HL-60/S4 (cell line): ENCODE results near the gene KIF5C.

Experiments used
- in situ Hi-C: fragments of 300-500 bp; cut with MboI; formaldehyde crosslinking; loops from 2 replicates; pipeline ENCODE4 v1.14.3; 2022; ENCODE audit warnings: low sequenced_read_pairs

KIF5C gene

DNA sequence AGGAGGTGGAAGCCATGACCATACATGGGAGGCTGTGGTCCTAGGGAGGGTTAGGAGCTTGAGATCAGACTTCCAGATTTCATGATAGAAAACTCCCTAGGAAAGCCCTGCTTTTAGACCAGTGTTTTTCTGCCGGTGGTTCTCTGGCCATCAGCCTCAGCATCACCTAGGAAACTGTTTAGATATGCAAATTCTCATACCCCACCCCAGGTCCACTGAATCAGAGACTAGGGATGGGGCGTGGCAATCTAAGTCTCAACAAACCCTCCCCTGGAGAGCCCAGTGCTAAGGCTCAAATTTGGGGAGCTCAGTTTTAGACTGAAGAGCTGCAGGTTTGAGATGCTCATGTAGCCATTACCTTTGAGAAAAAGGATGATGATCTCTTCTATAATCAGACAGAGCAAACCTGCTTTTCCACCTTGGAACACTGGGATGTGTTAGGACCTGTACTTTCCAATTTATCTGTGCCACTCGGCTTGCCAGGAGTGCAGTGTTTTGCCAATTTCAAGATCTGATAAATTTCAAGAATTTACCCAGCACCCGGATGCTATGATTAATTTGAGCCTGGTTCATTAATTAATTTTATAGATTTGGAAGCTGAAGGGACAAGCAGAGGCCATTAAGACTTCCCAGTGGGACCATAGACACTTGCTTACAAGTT lies 132.0 kb downstream of the KIF5C start:
- in situ Hi-C loops, result no loop called here

DNA sequence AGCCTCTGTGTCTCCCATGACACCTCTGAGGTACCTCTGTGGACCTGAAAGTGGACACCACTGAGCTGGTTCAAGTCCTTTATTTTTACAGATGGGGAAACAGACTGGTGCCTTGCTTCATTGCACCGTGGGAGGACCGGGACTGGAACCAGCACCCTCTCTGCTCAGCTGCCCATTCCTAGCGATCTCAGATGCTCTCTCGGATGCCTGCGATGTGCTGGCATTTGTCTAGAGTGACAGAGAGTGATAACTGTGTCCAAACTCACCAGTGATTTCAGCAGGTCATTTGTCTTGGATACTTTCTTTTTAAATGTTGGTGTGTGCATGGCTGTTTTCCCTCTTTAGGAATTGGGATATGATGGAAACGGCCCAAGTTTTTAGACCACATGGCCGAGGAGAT lies 133.4 kb downstream of the KIF5C start:
- in situ Hi-C loops, result no loop called here

DNA sequence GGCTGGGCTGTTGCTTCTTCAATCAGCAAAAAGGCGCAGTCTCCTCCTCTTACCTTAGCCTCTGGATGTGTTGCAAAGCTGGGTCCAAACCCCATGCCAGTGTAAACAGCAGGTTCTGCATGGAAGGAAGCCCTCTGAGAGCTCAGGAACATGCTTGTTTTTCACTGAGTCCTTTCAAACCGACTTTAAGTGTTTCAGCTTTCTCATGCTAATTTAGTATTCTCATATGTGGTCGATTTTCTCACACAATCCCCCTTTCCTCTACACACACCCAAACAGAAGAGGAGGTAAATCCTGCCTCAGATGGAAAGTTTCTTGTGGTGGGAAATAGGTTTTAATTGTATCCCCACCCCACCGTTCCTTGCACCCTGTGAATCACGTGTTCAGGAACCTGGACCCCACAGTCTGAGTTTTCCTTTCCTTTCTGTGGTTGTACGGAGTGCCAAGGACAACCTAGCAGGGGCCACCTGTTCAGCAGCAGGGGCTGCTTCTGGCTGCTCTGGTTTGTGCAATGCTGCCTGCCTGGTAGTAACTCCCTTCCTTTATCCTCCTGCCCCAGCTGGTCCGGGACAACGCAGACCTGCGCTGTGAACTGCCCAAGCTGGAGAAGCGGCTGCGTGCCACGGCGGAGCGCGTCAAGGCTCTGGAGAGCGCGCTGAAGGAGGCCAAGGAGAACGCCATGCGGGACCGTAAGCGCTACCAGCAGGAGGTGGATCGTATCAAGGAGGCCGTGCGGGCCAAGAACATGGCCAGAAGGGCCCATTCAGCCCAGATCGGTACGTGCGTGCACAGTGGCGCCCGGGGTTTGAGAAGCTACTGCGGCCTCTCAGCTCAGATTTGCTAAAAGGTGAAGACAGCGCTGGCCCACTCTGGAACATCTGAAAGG lies 134.8 kb downstream of the KIF5C start:
- in situ Hi-C loops, result no loop called here

DNA sequence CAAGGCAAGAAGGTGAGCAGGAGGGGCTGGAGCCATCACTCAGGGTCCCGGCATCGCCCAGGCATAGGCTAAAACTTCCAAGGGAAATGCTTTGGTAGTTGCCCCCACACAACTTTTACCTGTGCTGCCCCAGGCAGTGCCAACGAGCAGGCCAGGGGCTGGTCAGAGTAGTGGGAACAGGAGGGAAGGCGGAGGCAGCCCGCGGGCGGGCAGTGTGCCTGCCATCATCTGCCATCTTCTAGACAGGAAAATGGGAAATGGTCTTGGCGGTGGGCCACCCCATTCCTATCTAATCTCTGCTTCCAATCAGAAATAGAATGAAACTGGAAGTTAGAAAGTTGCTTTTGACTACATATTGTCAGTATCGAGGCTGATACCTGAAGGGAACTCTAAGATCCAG lies 137.5 kb downstream of the KIF5C start:
- in situ Hi-C loops, result no loop called here

DNA sequence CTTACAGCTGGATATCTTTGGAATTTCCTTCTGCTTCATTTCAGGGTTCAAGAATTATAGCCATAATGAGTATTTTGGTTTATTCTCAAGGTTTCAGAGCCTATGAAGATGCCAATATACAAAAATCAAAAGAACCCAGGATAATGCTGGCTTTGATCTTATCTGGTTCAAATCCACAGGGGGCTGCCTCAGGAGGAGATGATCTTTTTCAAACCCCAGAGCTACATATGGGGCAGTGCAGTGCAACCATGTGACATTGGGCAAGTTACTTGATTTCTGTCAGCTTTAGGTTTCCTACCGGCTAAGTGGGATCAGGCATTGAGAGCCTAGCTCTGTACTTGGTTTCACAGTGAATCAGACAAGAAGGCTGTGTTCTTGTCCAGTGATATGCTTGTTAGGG lies 140.5 kb downstream of the KIF5C start:
- in situ Hi-C loops, result loop anchor here (5.0 kb wide), 1 partner anchor 552 kb away; no protein-coding TSS in a partner anchor

DNA sequence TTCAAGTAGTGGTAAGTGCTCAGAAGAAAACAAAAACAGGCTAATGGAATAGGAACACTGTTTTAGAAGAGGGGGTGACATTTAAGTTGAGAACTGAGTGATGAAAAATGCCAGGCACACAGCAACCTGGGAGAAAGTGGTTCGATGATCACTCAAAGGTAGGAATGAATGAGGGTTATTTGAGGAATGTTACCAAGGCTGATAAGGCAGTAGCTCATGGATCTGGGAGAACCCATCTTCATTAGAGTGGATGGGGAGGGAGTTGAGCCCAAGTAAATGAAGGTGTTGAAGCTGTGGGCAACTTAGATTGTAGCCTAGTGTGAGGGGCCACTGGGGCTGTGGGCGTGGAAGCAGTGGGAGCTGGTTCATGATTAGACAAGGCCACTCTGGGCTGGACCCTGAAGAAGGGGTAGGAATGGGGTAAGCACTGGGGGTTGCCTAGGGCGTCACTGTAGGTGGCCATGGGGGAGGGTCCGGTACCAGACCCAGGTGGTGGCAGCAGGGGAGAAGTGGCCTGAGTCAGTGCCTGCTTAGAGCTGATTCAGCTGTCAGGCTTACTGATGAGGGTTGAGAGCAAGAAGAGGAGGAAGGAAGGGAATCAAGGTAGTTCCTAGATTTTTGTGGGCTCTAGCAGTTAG lies 141.0 kb downstream of the KIF5C start:
- in situ Hi-C loops, result loop anchor here (5.0 kb wide), 1 partner anchor 551 kb away; no protein-coding TSS in a partner anchor

DNA sequence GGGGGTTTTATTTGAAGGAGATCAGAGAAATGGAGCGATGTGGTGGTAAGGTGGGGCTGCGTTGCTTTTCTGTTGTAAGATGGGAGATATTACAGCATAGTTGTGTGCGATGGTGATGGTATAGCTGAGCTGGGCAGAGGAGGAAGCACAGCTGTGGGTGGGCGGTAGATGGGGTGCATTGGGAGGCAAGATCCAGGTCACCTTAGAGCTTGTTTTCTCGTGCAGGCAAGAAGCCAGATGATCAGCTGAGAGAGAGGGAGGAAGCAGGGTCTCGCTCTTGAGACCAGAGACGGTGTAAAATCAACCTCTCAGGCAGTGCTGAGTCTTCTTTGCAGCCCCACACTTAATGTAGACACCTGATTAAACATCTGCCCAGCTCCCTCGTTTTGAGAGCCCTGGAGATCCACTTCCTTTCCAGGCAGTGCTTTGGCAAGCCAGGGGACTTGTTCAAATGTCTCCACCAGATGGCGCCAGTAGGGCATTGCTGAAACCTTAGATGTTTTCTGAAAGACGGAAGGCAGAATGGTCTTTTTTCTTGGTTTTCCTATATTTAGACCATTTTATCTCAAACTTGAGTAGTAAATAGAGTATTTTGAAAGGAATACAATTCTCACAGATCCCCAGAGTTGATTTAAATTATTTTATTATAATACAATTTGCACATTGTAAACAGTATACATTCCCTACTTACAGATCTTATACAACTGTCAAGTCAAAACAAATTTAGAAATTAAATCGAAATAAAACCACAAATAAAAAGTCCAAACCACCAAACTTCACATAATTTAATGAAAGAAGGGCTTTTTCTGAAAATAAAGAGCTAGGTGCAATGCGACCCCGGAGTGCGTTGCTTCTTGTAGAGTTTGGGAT lies 142.3 kb downstream of the KIF5C start:
- in situ Hi-C loops, result loop anchor here (5.0 kb wide), 1 partner anchor 550 kb away; no protein-coding TSS in a partner anchor

DNA sequence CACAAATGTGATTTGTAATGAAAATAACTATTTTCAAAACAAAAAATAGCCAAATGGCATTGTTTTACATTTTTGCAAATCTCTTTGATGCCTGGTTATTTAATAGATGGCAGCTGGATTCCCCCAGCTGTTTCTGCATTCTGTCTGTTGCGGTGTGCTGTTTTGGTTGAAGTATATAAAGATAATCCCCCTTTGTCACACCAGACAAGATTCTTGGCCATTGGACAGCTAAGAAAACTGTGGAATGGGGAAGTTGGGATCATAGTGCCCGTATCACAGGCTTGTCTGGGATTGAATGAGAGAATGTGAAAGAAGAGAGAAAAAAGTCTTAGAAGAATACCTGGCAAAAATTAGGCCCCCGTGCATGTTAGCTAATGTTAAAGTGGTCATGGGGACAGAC lies 144.0 kb downstream of the KIF5C start:
- in situ Hi-C loops, result loop anchor here (5.0 kb wide), 1 partner anchor 548 kb away; no protein-coding TSS in a partner anchor

DNA sequence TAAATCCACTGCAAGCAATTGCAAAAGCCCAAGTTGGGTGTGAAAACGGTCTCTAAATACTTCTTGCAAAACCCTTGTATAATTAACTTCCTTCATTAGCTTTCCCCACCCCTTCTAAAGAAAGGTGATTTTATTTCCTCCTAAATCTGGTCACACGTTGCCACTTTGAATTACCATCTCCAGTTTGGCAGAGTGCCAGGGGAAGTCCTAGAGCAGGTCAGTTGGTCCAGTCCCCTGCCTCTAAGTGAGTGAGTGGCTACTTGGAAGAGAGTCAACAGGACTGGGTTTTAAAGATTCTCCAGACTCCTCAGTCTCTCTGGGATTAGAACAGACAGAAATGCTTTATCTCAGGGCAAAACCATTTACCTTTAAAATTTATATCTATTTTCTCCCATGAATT lies 144.7 kb downstream of the KIF5C start:
- in situ Hi-C loops, result loop anchor here (5.0 kb wide), 1 partner anchor 548 kb away; no protein-coding TSS in a partner anchor

DNA sequence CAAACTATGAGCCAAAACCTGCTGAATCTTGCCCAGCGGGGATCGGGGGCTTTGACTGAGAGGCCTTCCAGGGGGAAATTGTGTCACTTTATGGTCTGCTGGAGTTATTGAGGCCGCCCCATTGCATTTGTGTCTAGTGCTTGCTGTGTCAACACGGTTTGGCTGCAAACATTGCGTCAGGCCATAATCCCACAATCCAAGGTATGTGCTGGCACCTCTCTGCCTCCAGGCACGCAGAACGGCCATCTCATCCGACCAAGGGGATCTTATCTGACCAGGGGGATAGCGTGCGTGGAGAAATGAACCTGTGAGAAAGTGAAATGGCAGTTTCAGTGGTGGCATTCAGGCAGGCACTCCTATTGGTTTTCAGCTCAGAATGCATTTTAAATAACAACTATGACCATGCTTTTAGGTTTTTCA lies 145.4 kb downstream of the KIF5C start:
- in situ Hi-C loops, result no loop called here

DNA sequence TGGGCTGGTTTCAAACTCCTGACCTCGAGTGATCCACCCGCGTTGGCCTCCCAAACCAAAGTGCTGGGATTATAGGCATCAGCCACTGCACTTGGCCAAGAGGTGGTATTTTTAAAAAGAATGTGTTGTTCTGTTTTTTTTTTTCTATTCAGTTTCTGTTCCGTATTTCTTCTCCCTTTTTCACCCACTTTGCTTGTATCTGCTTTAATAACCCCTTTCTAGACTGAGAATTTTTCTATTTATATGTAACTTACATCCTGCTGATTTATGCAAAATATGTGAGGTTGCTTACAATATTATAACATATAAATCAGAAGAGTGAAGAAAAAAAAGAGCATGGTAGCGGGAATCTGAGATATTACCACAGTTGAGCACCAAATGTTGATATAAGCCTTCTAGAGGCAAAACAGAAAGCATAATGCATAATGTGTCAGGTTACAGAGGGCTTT lies 146.3 kb downstream of the KIF5C start:
- in situ Hi-C loops, result no loop called here

DNA sequence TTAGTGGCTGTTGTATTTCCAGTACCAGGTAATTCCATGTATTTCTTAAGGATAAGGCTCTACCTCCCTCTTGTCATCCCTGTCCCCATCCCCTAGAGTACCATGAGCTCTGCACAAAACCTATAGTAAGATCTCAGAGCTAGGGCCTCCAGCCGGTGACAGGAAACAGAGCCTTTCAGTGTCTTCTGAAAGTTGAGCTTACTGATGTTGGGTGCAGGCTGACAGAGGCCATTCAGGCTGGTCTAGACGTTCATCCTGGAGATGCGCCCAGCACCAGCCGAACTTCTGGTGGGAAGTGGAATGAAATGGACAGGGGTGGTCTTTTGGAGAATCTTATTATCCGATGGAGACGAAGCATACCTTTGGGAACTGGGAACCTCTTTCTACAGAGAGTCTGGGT lies 146.7 kb downstream of the KIF5C start:
- in situ Hi-C loops, result no loop called here

DNA sequence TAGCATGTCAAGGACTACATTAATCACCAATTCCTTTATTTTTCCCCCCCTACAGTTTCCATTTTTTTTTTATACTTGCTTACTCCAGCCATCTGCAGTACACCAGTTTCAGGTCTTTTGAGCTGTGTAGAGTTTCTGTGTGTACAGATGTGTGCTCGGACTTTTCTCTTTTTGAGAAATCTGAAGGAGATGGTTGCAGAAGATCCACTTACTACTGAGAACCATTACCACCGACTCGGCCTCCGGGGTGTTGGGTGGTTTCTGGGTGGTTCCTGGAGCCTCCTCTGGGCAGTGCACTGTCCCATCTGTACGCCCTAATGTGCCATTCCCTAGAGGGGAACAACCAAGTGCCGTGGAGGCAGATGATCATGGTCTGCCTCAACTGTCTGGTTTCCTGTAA lies 148.1 kb downstream of the KIF5C start:
- in situ Hi-C loops, result no loop called here

DNA sequence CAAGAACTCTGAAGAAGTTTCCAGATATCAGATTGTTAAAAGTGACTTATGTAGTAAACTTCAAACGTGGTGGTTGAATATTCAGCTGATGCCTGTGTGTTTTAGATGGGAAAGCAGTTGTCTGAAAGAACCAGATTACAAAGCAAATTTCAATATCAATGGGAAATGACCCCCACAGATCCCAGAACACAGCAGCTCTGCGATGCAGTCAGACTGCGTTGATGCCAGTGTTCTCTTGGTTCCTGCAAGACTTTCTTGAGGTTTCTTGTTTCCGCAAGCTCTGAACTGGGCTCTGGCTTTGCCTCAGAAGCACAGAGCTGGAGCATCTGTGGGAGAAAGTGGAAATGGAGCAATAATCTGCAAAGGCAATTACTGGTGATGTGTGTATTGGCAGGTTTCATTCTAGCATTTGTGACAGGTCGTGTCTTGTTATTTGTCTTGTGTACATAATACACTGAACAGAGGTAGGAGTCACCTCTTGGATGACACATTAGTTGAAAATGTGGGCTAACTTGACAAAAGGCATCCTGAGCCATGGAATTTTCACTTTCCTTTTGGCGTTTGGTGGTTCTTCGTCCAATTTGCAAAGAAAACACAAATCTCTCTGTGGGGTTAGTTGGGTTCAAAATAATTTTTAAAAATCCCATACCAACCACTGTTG lies 152.7 kb downstream of the KIF5C start:
- in situ Hi-C loops, result loop anchor here (25.0 kb wide), 1 partner anchor 285 kb away; no protein-coding TSS in a partner anchor

DNA sequence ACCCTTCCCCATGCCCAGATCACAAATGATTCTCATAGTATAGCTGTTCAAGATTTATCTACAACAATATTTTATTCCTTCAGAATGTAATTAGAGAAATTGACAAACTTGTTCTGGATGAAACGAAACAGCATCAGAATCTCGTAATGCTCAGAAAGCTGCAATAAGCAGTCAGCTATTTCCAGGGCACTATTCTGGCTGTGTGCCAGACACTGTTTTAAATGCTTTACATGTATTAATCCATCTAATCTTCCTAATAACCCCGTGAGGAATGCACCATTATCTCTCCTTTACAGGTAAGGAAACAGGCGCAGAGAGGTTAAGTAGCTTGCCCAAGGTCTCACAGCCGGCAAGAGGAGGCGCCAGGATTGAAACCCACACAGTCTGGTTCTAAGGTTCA lies 153.3 kb downstream of the KIF5C start:
- in situ Hi-C loops, result loop anchor here (25.0 kb wide), 1 partner anchor 284 kb away; no protein-coding TSS in a partner anchor

DNA sequence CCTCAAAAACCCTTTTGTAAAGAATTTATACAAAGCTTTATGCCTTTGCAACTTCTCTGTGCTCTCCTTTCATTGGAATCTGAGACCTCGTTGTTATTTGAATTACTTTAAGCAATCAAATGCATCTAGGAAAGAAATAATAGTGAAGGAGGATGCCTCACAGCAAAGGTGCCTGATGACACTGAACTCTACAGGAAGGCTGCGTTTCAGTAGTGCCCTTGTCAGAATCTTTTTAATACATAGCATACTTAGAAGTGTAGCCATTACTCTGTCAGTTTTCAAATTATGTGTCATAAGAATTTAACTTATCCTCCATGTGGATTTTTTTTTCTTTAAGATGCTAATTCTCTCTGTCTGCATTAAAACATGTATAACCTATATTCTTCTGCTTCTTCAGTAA lies 153.9 kb downstream of the KIF5C start:
- in situ Hi-C loops, result loop anchor here (25.0 kb wide), 1 partner anchor 283 kb away; no protein-coding TSS in a partner anchor

DNA sequence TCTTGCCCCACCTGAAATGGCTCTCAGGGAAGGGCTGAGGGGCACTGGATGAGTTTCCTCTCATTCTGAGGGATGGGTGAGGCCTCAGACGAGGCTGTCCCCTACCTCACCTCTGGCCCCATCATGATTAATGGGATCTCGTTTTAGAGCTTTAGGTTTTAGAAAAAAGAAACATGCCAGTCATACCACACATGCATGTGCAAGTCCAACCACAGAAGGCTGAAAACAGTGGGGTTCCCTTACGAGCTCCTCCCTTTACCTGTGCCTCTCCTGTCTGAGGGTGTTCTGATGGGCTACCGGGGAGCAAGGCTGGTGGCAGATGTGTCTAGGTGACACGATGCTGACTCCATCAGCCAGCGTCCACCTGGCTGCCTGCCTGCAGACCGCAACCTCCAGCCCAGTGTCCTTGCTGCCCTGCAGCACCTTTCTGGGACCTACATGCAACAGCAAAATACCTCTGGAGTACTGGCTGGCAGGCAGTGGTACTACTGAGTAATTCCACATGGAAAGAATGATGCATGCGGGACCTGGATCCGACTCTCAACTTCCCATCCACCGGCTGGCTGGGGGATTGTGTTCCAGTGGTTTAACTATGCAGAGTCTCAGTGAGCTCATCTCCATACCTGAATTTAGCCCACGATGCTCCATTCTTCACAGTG lies 154.4 kb downstream of the KIF5C start:
- in situ Hi-C loops, result loop anchor here (25.0 kb wide), 1 partner anchor 283 kb away; no protein-coding TSS in a partner anchor

DNA sequence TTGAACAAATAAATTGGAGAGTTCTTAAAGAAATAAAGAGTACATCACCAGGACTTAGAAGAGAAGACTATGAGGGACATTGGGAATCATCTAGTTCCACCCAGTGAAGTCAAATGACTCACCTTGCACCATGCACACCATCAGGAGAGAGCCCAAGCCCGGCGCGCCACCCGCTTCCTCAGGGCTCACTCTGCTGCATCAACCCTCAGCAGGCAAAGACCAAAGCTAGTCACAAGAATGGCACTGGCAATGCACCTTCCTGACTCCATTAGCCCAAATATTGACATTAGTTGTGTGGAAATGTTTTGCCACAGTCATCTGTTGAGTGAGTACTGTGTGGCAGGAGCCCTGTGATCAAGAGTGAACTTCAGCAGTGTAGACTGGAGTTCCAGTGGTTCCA lies 156.4 kb downstream of the KIF5C start:
- in situ Hi-C loops, result loop anchor here (25.0 kb wide), 1 partner anchor 281 kb away; no protein-coding TSS in a partner anchor

DNA sequence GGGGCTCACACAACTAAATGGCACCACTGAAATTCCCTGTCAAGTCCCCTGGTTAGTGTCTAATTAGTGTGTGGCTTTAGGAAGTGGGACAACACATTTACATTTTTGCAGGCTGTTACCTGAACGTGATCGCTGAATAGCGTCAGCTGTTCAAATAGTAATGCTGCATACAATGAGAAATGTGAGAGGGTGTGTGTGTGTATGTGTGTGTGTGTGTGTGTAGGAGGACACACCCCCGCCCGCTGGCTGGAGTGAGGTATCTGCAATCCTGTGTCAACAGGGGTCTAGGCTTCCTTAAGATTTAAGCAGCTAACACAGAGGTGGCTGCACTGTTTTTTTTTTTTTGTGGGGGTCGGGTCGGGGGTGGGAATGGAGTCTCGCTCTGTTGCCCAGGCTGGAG lies 158.7 kb downstream of the KIF5C start:
- in situ Hi-C loops, result loop anchor here (25.0 kb wide), 1 partner anchor 279 kb away; no protein-coding TSS in a partner anchor
